LHCN-M2 (cell line): Measurements from ENCODE around the gene ROM1. TPM values are rescaled to one million over a fixed set of nuclear protein-coding genes. Genes with fewer than 3 reads are reported as not detected.
"Not testable (repeated sequence)": the region's sequence is repeated elsewhere in the genome, so short reads cannot be mapped to it uniquely, and the experiment has no call there.

Source experiments
- DNase-seq: peaks from one replicate; pipeline ENCODE4 v3.0.0-alpha.2; 2012; ENCODE audit warnings: low read depth
- total RNA-seq: library from RNA; depleted of rRNA; stranded (reverse); fragments of >200 nt; gene quantifications from 2 replicates; pipeline ENCODE4 v1.2.3, GENCODE V29; 2014

Gene ROM1
- total RNA-seq, 1 experiment from 2014 or later = 8.9 TPM

- DNase-seq = no peak
These were observed 2.7 kb upstream of the ROM1 start for GRCh38 chr11:62610403-62610802.

DNA sequence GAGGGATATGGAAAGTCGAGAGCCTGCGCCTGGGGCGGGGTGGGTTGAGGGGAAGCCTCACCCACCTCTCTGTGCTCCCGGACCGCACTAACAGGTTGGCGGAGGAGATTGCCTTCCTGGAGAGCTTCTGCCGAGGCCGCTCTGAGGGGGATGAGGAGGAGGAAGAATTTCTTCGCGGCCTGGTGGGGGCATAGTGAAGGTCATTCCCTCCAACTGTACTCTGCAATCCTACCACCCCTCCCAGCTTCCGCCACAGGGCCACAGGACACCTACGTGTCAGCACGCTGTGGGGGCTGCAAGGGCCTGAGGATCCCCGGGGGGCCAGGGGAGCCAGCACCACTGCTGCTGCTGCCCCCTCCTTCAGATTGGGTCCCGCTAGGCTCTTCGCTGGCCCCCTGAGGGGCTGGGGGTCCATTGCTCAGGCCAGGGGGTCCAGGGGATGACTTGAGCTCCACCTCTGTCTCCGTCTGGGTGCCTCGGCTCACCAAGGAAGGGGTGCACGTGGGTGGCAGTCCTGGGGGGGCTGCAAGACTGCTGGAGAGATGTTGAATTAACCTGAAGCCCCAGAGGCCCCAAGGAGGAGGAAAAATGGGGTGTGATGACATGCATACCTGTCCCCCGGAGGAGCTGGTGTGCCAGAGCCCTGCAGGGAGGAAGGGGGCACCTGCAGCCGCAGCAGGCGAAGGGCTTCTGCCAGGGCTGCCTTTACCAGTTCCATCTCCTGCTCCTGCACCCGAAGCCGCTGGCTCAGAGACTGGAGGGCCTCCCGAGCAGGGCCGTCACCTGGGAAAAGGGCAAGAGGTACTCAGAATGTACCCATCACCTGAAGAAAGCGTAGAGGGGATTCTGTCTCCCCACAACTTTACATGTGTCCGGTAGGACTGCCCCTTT lies 2.0 kb upstream of the ROM1 start:
- DNase-seq = no peak

DNA sequence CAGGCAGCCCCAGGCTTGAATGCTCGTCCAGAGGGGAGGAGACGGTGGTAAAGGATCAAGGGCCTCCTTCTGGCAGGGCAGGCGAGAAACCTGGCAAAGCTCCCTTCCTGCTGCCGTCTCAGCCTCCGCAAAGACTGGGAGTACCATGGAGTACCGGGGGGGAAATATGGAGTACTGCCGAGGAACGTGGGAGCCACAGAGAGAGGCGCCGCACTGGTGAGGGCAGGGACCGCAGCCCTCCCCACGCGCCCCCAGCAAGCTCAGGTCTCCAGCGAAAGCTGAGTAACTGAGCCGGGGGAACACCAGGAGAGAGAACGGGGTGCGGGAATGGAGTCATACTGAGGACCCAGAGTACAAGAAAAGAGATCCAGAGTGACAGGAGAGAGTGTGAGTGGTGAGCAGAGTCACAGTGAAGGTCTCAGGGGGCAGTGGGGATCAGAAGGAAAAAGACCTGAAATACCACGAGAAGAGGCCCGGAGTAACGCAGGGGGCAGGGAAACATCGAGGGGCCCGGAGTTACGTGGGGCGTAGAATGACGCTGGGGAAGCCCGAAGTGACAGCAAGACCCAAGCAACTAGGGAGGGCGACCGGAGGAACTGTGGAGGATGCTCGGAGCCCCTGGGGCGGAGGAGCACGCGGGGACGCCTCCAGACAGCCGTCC lies 1.2 kb upstream of the ROM1 start:
- peak; percentile 69 for DNase-seq

DNA sequence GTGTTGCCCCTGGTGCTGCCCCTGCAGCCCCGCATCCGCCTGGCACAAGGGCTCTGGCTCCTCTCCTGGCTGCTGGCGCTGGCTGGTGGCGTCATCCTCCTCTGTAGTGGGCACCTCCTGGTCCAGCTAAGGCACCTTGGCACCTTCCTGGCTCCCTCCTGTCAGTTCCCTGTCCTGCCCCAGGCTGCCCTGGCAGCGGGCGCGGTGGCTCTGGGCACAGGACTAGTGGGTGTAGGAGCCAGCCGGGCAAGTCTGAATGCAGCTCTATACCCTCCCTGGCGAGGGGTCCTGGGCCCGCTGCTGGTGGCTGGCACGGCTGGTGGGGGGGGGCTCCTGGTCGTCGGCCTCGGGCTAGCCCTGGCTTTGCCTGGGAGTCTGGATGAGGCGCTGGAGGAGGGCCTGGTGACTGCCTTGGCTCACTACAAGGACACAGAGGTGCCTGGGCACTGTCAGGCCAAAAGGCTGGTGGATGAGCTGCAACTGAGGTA lies 278 bp downstream of the ROM1 start:
- no peak for DNase-seq

DNA sequence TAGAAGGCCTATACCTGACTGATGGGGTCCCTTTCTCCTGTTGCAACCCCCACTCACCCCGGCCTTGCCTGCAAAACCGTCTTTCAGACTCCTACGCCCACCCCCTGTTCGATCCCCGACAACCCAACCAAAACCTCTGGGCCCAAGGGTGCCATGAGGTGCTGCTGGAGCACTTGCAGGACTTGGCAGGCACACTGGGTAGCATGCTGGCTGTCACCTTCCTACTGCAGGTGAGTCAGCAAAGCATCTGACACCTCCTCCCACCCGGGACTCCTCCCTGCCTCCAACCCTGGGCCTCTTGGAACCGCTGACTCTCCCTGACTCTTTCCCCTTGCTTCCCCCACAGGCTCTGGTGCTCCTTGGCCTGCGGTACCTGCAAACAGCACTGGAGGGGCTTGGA lies 1.2 kb downstream of the ROM1 start:
- no peak for DNase-seq

DNA sequence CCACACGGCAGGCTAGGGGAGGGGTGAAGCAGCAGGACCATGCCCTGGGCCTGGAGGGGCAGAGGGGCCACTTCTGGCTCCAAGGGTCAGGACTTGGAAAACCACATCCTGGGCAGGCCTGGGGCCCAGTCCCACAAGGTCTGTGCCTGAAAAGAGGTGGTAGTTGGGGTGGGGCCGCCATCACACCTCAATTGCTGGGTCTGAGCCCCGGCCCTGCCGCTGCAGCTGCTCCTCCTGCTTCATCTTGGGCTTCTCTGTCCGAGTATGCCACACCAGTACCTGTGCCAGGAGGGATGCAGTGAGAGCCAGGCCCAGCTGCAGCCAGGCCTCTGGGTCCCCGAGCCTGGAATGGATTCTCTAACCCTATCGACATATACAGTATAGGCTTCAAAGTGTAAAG lies 2.5 kb downstream of the ROM1 start:
- DNase-seq = no peak

DNA sequence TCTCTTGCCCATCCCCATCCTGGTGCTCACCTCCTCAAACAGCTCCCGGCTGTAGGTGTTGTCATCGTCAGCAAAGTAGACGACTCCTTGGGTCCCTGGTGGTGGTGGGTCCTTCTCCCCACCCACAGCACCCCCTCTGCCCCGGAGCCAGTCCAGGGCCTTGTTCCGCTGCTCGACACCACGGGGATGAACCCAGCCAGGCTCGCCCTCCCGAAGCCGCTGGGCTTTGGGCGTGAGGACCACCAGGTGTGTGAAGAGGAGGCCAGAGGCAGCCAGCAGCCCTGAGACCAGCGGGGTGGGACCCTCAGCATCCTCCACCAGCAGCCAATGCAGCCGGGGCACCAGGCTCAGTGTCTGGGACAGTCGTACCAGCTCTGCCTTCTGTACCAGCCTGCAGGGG lies 3.9 kb downstream of the ROM1 start:
- not testable (repeated sequence) for DNase-seq

DNA sequence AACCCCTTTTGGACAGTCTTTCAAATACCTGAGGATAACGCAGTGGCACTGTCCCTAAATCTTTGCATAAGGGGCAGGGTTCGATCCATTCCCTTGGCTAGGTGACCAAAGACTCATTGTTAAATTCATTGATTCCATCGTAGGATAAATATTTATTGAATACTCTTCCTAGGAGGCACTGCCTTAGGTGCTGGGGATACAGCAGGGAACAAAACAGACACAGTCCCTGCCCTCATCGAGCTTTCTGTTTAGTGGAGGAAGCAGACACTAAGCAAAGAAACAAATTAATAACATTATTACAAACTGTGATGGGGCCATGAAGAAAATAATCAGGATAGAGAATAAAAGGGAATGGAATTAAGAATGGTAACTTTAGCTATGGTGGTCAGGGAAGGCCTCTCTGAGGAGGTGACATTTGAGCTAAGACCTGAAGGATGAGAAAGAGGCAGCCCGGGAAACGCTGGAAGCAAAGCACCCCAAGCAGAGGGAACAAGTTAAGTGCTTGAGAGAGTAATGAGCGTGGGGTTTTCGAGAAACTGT lies 8.0 kb downstream of the ROM1 start:
- DNase-seq = no peak

DNA sequence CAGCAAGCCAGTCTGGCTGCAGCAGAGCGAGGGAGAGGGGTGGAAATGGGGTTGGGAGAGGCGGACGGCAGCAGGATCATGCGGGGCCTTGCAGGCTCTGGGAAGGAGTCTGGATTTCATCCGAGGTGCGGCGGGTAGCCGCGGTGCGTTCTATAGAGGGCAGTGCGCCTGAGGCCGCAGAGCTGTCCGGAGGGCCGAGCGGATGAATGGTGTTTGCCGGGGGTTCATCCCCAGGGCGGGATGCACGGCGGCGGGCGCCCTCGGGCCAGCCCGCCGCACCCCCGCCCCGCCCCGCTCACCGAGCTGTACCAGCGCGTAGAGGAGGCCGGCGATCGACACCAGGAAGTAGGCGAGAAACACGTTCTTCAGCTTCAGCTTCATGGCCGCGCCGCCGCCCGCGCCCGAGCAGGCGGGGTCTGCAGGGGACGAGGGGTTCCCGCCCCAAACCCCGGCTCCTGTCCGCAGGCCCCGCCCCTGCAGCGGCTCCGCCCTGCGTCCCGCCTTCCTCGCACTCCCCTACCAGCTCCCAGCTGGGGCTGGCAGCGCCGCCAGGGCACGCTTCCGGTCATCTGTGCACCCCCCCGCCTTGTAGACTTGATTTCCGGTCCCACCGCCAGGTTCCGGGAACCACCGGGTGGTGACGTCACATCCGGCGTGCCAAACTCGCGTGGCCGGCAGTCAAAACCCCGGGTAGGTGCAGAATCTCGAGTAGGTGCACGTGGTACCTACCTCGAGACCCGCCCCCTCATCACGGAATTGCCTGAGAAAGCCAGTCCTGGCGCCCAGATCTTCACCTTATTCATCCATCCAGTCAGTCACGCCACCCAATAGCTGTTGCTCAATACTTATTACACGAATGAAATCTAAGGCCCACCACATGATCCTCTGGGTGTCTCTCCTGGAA lies 8.8 kb downstream of the ROM1 start, which contains the start of gene B3GAT3:
B3GAT3 (minus strand) TSS at position 420 of the 904 bp plus-strand sequence; CDS start at position 381, 39 bp downstream.
- DNase-seq = peak; percentile 97

GRCh38 chr11:62622476-62623089 lies 9.5 kb downstream of the ROM1 start:
- DNase-seq = no peak

DNA sequence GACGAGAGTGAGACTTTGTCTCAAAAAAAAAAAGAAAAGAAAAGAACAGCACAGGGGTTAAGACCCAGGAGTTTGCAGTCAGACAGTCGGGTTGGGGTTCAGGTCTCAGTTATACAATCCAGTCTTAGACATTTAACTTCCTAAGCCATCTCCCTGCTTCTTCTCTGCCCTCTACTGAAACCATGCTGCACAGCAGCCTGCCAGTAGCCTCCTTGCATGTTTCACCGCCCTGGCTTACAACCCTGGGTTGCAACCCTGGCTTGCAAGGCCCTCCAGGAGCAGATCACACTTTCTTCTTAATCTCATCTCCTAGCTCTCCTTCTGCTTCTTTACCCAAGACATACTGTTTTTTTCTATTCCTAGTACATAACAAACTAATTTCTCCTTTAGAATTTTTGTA lies 14.7 kb downstream of the ROM1 start:
- DNase-seq = no peak

DNA sequence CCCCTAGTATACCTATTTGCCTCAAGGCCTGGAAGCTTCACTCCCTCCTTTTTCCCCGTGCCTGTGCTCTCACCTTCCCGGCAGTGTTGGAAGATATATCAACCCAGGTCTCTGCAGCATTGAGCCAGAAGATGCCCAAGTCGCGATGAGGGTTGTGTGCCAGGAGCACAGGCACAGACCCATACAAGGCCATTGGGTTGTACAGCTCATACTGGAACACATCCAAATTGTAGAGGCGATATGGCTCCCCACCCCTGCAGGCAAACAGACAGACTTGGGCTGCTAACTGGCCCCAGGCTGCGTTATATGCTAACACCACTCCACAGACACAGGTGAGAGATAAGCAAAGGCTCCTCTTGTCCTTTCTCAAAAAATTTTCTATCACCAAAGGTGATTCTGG lies 19.4 kb downstream of the ROM1 start:
- no peak for DNase-seq

DNA sequence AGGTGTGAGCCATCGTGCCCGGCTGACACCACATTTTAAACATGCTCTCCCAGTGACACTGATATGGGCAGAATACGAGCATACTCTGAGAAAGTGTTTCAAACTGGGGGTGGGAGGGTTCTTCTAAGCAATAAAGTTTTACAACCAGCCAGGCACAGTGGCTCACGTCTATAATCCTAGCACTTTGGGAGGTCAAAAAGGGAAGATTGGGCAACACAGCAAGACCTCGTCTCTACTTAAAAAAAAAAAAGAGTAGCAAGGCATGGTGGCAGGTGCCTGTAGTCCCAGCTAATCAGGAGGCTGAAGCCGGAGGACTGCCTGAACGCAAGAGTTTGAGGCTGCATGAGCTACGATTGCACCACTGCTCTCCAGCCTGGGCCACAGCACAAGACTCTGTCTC lies 31.2 kb downstream of the ROM1 start:
- no peak for DNase-seq

DNA sequence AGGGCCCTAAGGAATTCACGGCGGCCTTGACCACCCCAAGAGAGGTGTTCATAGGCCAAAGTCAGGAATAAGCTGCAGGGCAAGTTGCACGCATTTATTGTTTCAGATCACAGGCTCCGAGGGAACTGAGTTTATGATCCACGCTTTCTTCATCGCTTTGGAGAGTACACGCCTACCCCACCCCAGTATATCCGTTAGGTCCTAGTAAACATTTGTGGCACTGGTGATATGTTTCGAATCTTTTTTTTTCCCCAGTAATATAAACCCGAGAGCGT lies 32.6 kb downstream of the ROM1 start:
- DNase-seq = no peak

GRCh38 chr11:62645946-62646824 lies 33.1 kb downstream of the ROM1 start, which contains the start of gene GANAB:
Gene GANAB, minus strand, starts transcription at chr11:62646613. Its CDS starts 14 bp downstream, at chr11:62646599.
- peak; percentile 97 for DNase-seq

DNA sequence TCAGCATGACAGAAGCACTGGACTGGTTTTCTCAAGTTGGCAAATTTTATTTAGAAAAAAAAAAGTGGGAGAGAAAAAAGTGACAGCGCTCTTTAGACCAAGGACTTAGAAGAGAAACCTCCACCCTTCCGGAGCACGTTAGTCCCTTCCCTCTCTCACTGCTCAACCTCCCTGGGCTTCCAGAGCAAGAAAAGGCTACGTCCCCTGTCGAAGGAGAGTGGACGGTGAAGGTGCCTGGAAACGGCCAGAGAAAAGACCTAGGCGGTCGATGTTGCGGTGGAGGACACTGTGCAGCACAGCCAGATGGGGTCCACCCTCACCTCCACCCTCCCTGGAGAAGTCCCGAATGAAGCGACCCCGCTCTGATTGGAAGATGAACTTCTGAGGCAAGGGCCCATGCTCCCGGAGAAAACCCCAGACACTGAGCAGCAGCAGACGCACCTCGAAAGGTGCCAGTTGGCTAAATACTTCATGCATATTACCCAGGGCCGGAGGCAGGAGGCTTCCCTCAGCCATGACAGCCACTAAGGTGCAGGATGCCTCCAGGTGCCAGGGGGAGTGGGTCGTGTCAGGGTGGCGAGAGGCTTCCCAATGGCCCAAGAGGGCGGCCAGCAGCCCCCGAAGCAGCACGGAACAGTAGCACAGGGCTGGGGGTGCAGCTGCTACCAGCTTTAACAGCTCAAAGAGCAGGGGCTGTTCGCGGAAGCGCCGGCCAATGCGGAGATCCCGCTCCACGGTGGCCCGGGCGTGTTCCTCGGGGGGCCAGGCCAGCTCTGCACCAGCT lies 34.0 kb downstream of the ROM1 start:
- DNase-seq = no peak

DNA sequence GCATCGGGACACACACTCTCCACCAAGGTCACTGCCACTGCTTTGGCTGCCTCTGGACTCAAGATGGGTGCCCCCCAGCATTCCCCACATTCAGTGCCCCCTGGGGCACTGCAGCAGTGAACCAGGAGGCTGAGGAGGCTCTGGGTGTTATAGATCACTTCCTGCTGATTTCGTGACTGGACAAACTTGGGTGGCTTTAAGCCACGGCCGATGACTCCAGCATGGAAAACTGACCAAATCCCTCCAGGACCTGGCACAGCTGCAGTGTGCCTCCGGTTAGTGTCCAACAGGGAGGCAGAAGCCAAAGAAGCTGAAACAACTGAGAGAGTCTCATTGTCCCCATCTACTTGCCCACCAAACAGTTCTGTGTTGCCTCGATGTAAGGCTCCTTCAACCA lies 34.5 kb downstream of the ROM1 start:
- no peak for DNase-seq

- no peak for DNase-seq
These were observed 35.3 kb downstream of the ROM1 start for GRCh38 chr11:62648185-62648966.
